Placental pericyte (primary cell): ENCODE results near the gene GOLGA6L9. TPM values are rescaled to one million over a fixed set of nuclear protein-coding genes. Genes with fewer than 3 reads are reported as not detected.

Experiments used
- small RNA-seq: library from RNA; depleted of rRNA; stranded (forward); fragments of <200 nt; gene quantifications from one replicate; pipeline ENCODE3, GENCODE V24; 2012; ENCODE audit warnings: low replicate concordance
- total RNA-seq: library from RNA; depleted of rRNA; stranded (reverse); fragments of >200 nt; gene quantifications from 2 replicates; pipeline ENCODE4 v1.2.3, GENCODE V29; 2012

Gene GOLGA6L9, protein sequence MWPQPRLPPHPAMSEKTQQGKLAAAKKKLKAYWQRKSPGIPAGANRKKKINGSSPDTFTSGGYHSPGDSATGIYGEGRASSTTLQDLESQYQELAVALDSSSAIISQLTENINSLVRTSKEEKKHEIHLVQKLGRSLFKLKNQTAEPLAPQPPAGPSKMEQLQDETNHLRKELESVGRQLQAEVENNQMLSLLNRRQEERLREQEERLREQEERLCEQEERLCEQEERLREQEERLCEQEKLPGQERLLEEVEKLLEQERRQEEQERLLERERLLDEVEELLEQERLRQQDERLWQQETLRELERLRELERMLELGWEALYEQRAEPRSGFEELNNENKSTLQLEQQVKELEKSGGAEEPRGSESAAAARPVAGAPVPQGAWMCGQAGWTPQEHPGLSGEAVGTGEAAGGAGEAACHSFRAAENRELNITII
- total RNA-seq: 1.0 and 4.8 TPM in 2 replicates

GRCh38 chr15:82429693-82430092 lies at the start of gene GOLGA6L9:
GOLGA6L9 (plus strand) TSS chr15:82429816; CDS start chr15:82430080, 264 bp downstream.

Small RNA genes within 50 kb of the gene (small RNA-seq; reads per million reads assigned to genes)
- gene AC245033.3: not detected

Other genes starting within 250 kb of the GOLGA6L9 start
- gene EFL1, start 167.1 kb upstream of the GOLGA6L9 start, total RNA-seq: 24.9 and 29.6 TPM in 2 replicates
- 0.88 and 1.3 TPM in 2 replicates for gene SAXO2, start 167.0 kb upstream of the GOLGA6L9 start, total RNA-seq
- gene GOLGA6L10, start 80.3 kb upstream of the GOLGA6L9 start, total RNA-seq: 0.29 and 1.8 TPM in 2 replicates
- 821 and 1,035 TPM in 2 replicates for gene RPS17, start 110.6 kb downstream of the GOLGA6L9 start, total RNA-seq
- 3.3 and 5.9 TPM in 2 replicates for gene CPEB1, start 217.5 kb downstream of the GOLGA6L9 start, total RNA-seq